Sigmoid colon (tissue), 4 donors: Measurements from ENCODE around the gene TAF6.

Experiments used
- EP300 ChIP-seq, 4 donors: sonication (generic); formaldehyde crosslinking; IDR thresholded peaks; one replicate each; pipeline ENCODE4 v1.6.1; 2017; ENCODE audit warnings: antibody characterized with exemption in 4 of 4
- TF ChIP-seq, protein P1 (sequence below), 4 experiments: fragments of 450-650 bp in 3 of 4; fragments of 200-600 bp in 1 of 4; IDR thresholded peaks; one replicate each; pipeline ENCODE4 v1.5.1; 2016 to 2019; ENCODE audit warnings: antibody characterized with exemption in 4 of 4, mild to moderate bottlenecking in 3 of 4, moderate library complexity in 2 of 4

DNA sequence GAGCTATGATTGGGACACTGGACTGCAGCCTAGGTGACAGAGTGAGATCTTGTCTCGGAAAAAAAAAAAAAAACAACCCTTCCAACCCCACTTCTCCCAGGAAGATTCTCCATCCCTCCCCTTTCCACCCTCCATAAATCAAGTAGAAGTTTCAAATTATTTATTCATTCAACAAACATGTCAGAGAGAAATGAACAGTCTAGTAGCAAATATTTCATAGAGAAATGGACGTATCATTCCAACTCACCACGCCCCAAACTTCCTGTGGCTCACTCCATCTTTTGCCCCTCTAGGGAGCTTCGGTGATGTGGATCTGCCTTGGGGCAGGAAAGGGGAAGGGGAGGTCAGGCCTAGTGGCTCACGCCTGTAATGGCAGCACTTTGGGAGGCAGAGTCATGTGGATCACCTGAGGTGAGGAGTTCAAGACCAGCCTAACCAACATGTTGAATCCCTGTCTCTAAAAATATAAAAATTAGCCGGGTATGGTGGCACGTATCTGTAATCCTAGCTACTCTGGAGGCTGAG lies 40.0 kb upstream of the TAF6 start:
- TF ChIP-seq, protein P1, sequence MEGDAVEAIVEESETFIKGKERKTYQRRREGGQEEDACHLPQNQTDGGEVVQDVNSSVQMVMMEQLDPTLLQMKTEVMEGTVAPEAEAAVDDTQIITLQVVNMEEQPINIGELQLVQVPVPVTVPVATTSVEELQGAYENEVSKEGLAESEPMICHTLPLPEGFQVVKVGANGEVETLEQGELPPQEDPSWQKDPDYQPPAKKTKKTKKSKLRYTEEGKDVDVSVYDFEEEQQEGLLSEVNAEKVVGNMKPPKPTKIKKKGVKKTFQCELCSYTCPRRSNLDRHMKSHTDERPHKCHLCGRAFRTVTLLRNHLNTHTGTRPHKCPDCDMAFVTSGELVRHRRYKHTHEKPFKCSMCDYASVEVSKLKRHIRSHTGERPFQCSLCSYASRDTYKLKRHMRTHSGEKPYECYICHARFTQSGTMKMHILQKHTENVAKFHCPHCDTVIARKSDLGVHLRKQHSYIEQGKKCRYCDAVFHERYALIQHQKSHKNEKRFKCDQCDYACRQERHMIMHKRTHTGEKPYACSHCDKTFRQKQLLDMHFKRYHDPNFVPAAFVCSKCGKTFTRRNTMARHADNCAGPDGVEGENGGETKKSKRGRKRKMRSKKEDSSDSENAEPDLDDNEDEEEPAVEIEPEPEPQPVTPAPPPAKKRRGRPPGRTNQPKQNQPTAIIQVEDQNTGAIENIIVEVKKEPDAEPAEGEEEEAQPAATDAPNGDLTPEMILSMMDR (IDR thresholded peaks at IDR 0.05) = peak in 1 of 4 experiments; percentile 13
- TF ChIP-seq EP300 (IDR thresholded peaks at IDR 0.05) = no peak
